Measurements from ENCODE around the gene GATAD2A. TPM values are rescaled to one million over a fixed set of nuclear protein-coding genes. Genes with fewer than 3 reads are reported as not detected.

Gene GATAD2A
- total and polyA plus RNA-seq, 2 of the 13 experiments (the other 11 are each of a cell fraction or from before 2014, with no cell fraction given), result 16.8 to 28.6 TPM

DNA sequence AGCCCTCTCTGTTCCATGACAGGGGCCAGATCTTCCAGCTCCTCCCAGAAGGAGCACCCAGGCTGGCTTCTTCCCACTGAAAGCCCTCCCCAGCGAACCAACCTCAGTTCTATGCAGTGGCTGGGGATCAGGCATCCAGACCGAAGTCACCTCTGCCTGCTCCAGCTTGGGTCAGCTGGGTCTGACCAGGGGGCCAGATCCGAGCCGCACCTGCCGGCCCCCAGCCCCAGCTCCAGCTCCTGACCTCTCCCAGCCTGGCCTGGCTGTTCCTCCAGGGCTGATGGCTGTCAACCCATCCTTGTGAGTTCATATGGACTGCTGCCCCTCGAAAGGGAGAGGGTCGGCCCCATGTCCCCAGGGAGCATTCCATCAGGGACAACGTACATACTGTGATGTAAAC is 101.9 kb downstream of the GATAD2A start:
- peaks cover 10 to 38% of the 10 kb centered on the region in 2 experiments; a peak in 4 of 5 replicates for H3K36me3 ChIP-seq (replicated peaks in 1 of 2; ENCODE audit: control insufficient read depth in 1 of 2, insufficient read depth in 2 of 2, low read length in 2 of 2)
- CTCF ChIA-PET (ENCODE audit: low intra/inter-chr PET ratio, low total read pairs), result no interaction called here
- 88% methylated on average over 4 of the region's 8 CpGs for WGBS (ENCODE audit: low lambda C conversion rate)
- H3K9me3 ChIP-seq (ENCODE audit: low read length), result no peaks in the 10 kb centered on the region
- TF ChIP-seq ZNF30 (CRISPR knock-in tag; IDR thresholded peaks at IDR 0.05) (no peak), SP1 (IDR thresholded peaks at IDR 0.05) (no peak), SP1 (CRISPR knock-in tag; IDR thresholded peaks at IDR 0.05) (no peak), ZNF263 (CRISPR knock-in tag; IDR thresholded peaks at IDR 0.05) (peak; percentile 21; the same call in 1 of the 2 replicates), NKX3-1 (CRISPR knock-in tag; IDR thresholded peaks at IDR 0.05) (no peak), ZNF879 (CRISPR knock-in tag; IDR thresholded peaks at IDR 0.05) (no peak), ZNF672 (CRISPR knock-in tag; IDR thresholded peaks at IDR 0.05) (no peak), ZNF138 (CRISPR knock-in tag; IDR thresholded peaks at IDR 0.05; ENCODE audit: low read depth) (no peak), KDM3A (CRISPR knock-in tag; IDR thresholded peaks at IDR 0.05; ENCODE audit: low read depth) (no peak)
- FAIRE-seq (no peak), DNase-seq (ENCODE audit: low spot score) (no peak), ATAC-seq (no peak)
- no peaks in the 10 kb centered on the region for H3K27me3 ChIP-seq (ENCODE audit: control insufficient read depth in 1 of 2, insufficient read depth in 2 of 2, low read length in 2 of 2)
- intact Hi-C loops (cut with micrococcal nuclease; ENCODE audit: unreplicated experiment), result no loop called here
- H3K4me2 ChIP-seq (ENCODE audit: low read depth, low read length), result no peak overlapping the region
- H3K9ac ChIP-seq (ENCODE audit: insufficient read depth, low read depth, low read length), result no peak overlapping the region
- BruUV-seq (replicated peaks), result no TSS peak
- POLR2A ChIA-PET, result interaction anchor here (0.9 kb wide), 1 partner anchor 9 kb away, joined by 4 read pairs; no protein-coding TSS in a partner anchor
- H3K4me1 ChIP-seq (ENCODE audit: insufficient read depth, low read length), result no peaks in the 10 kb centered on the region
- no peak overlapping the region for H2AFZ ChIP-seq (ENCODE audit: low read length)
- no peak overlapping the region for H3K27ac ChIP-seq (ENCODE audit: extremely low read length, insufficient read depth, low read length)
- no peaks in the 10 kb centered on the region; the same call in 1 of the 2 replicates for H4K20me1 ChIP-seq (ENCODE audit: insufficient read depth, low read length)
- no peak overlapping the region for H3K4me3 ChIP-seq (replicated peaks in 1 of 3; ENCODE audit: insufficient read depth in 1 of 3, low read depth in 2 of 3, low read length in 3 of 3)
- no peaks in the 10 kb centered on the region for H3K79me2 ChIP-seq (ENCODE audit: insufficient read depth, low read length)
- in situ Hi-C loops (cut with HindIII; ENCODE audit: extremely low pct_ligation_motif_present, low pct_unique_long_range_greater_than_20kb), result no loop called here

DNA sequence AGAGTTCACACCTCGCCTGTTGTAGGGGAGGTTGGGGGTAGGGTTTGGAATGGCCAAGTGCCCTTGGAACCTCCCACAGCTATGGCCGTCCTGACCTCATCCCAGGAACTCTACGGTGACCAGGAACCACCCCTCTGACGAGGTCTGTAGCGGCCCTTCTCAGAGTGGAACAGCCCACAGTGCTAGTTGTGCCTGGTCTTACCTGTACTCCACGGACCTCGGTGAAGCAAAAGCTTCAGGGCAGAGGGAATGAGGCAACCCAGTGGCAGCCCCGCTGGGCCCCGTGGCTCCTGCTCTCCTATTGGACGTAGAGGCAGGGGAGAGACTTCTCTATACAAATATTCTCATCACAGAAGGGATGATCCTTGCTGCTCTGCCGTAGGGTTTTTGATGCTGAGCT is 102.7 kb downstream of the GATAD2A start:
- Histone ChIP-seq H3K4me2 (ENCODE audit: low read depth, low read length) (no peak overlapping the region), H3K79me2 (ENCODE audit: insufficient read depth, low read length) (no peaks in the 10 kb centered on the region), H3K4me1 (ENCODE audit: insufficient read depth, low read length) (no peaks in the 10 kb centered on the region), H3K9me3 (ENCODE audit: low read length) (no peaks in the 10 kb centered on the region), H4K20me1 (ENCODE audit: insufficient read depth, low read length) (no peaks in the 10 kb centered on the region; the same call in 1 of the 2 replicates), H3K36me3 (replicated peaks in 1 of 2; ENCODE audit: control insufficient read depth in 1 of 2, insufficient read depth in 2 of 2, low read length in 2 of 2) (peaks cover 8 to 29% of the 10 kb centered on the region in 2 experiments; a peak in 4 of 5 replicates), H3K4me3 (replicated peaks in 1 of 3; ENCODE audit: insufficient read depth in 1 of 3, low read depth in 2 of 3, low read length in 3 of 3) (no peak overlapping the region), H3K9ac (ENCODE audit: insufficient read depth, low read depth, low read length) (no peak overlapping the region), H2AFZ (ENCODE audit: low read length) (no peak overlapping the region), H3K27me3 (ENCODE audit: control insufficient read depth in 1 of 2, insufficient read depth in 2 of 2, low read length in 2 of 2) (no peaks in the 10 kb centered on the region), H3K27ac (ENCODE audit: extremely low read length, insufficient read depth, low read length) (no peak overlapping the region)
- TF ChIP-seq POLR2AphosphoS5 (IDR thresholded peaks at IDR 0.05; ENCODE audit: low read depth, low read length), result 0 out of 2 replicates have a peak, but pooled peaks have one; percentile 15
- TF ChIP-seq ZNF850 (CRISPR knock-in tag; conservative IDR thresholded peaks at IDR 0.05), result no peak
- no peak for TF ChIP-seq ZNF333 (CRISPR knock-in tag; IDR thresholded peaks at IDR 0.05; ENCODE audit: borderline replicate concordance)
- TF ChIP-seq ZNF773 (CRISPR knock-in tag; IDR thresholded peaks at IDR 0.05; ENCODE audit: borderline replicate concordance), result no peak
- TF ChIP-seq ZNF280D (CRISPR knock-in tag; IDR thresholded peaks at IDR 0.05), result no peak
- TF ChIP-seq FOXK1 (CRISPR knock-in tag; IDR thresholded peaks at IDR 0.05; ENCODE audit: borderline replicate concordance, low read depth), result no peak
- TF ChIP-seq RBM22 (optimal IDR thresholded peaks at IDR 0.05; ENCODE audit: low read length), result peak; percentile 96
- TF ChIP-seq AGO2 (optimal IDR thresholded peaks at IDR 0.05; ENCODE audit: low read depth, low read length), result peak; percentile 6
- FAIRE-seq (no peak), DNase-seq (ENCODE audit: low spot score) (no peak), ATAC-seq (peak; percentile 16; the same call in 2 of the 3 replicates)
- intact Hi-C loops (cut with micrococcal nuclease; ENCODE audit: unreplicated experiment), result no loop called here
- ChIA-PET POLR2A (no interaction called here), CTCF (ENCODE audit: low intra/inter-chr PET ratio, low total read pairs) (no interaction called here)
- 74% methylated on average over 7 of the region's 11 CpGs for WGBS (ENCODE audit: low lambda C conversion rate)
- BruUV-seq (replicated peaks), result no TSS peak
- in situ Hi-C loops (cut with HindIII; ENCODE audit: extremely low pct_ligation_motif_present, low pct_unique_long_range_greater_than_20kb), result no loop called here
